Brain microvascular endothelial cell (primary cell): ENCODE results near the gene EHBP1.

Experiments used
- DNase-seq: peaks from one replicate; pipeline ENCODE4 v3.0.0-alpha.2; 2020
- H3K27ac ChIP-seq: fragments of 250-450 bp; sonication (Bioruptor Pico); 2 replicates; pipeline ENCODE4 v1.5.1; 2020; ENCODE audit warnings: mild to moderate bottlenecking, moderate library complexity
- H3K27me3 ChIP-seq: fragments of 250-450 bp; sonication (Bioruptor Pico); replicated peaks from 2 replicates; pipeline ENCODE4 v1.5.1; 2020; ENCODE audit warnings: mild to moderate bottlenecking
- H3K36me3 ChIP-seq: fragments of 250-450 bp; sonication (Bioruptor Pico); replicated peaks from 2 replicates; pipeline ENCODE4 v1.5.1; 2020; ENCODE audit warnings: mild to moderate bottlenecking
- H3K4me3 ChIP-seq: 2 replicates; pipeline ENCODE4 v1.5.1; 2011; ENCODE audit warnings: low read depth, mild to moderate bottlenecking, control low read depth, low read length, moderate library complexity
- CTCF ChIP-seq: IDR thresholded peaks from 2 replicates; pipeline ENCODE4 v1.5.1; 2011; ENCODE audit warnings: low read depth, mild to moderate bottlenecking, moderate library complexity, low read length, control low read depth, inconsistent platforms; ENCODE audit errors: missing control alignments
- in situ Hi-C: cut with HindIII; loops from 2 replicates; pipeline ENCODE4 v1.10.0; 2017; ENCODE audit warnings: low sequenced_read_pairs, low pct_ligation_motif_present

The EHBP1 gene

DNA sequence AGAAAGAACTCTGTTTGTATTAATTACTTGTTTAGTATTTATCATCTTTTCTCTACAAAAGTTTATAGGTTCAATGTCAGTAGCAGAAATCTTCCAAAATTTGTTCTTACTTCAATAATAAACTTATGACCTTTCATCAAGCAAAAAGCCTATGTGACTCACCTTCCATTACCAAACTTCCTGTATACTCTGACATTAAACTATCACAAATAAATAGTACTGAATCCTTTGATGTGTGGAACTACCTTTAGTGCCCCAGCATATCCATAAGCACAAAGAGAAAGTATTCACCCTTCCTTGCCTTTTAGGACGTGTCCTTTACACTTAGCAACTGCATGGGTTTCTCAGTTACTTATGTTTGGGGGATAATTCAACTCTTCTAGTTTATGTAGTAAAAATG, 166.0 kb downstream of the EHBP1 start:
- no peak for DNase-seq

DNA sequence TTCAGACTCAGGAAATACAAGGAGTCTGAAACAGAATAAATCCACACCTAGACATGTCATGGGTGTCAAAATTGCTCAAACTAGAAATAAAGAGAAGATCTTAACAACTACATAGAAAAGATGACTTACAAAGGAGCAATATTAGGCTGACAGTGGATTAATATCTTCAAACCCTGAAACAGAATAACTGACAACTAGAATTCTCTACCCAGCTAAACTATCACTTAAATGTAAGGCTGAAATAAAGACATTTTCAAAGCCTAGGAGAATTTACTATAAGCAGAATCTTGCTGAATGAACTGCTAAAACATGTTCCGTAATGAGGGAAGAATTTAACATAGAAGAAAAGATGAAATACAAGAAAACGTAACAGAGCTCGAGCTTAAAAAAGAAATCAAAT, 168.1 kb downstream of the EHBP1 start:
- in situ Hi-C loops: no loop called here
- Histone ChIP-seq H3K27ac (no peak overlapping the region), H3K4me3 (no peak overlapping the region), H3K36me3 (no peaks in the 10 kb centered on the region), H3K27me3 (no peaks in the 10 kb centered on the region)
- DNase-seq: no peak
- no peak for TF ChIP-seq CTCF

More for the DNA sequence above, 166.0 kb downstream of the EHBP1 start:
- in situ Hi-C loops: no loop called here
- no peaks in the 10 kb centered on the region for H3K36me3 ChIP-seq
- no peak overlapping the region for H3K27ac ChIP-seq
- H3K4me3 ChIP-seq: no peak overlapping the region
- no peaks in the 10 kb centered on the region for H3K27me3 ChIP-seq
- no peak for TF ChIP-seq CTCF

DNA sequence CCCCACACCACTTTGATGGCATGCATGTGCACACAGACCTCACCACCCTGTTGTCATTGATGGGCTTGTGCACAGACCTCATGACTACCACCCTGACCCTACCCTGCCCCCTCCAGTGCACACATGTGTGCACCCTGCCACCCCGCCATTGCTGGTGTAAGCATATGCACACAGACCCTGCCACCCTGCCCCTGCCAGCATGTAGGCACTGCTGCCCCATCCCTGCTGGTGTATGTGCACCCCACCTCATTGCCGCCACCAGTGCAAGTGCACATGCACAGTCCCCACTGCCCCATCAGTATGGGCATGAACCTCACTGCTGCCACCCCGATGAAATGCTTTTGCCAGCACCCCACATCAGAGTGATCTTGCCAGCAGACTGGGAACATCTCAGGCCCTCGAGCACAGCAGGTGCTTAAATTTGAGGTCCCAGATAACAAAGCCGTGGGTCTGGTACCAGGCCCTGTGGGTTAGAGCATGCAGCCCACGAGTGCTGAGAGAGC, 169.4 kb downstream of the EHBP1 start:
- no peak overlapping the region for H3K27ac ChIP-seq

GRCh38 chr2:62881162-62881795, 175.8 kb downstream of the EHBP1 start:
- Histone ChIP-seq H3K27me3 (no peaks in the 10 kb centered on the region), H3K27ac (no peak overlapping the region), H3K36me3 (no peaks in the 10 kb centered on the region), H3K4me3 (no peak overlapping the region)
- DNase-seq: no peak
- in situ Hi-C loops: no loop called here
- no peak for TF ChIP-seq CTCF

More for the DNA sequence above, 169.4 kb downstream of the EHBP1 start:
- no peak for TF ChIP-seq CTCF
- Histone ChIP-seq H3K36me3 (no peaks in the 10 kb centered on the region), H3K27me3 (no peaks in the 10 kb centered on the region), H3K4me3 (no peak overlapping the region)
- DNase-seq: no peak
- in situ Hi-C loops: no loop called here

DNA sequence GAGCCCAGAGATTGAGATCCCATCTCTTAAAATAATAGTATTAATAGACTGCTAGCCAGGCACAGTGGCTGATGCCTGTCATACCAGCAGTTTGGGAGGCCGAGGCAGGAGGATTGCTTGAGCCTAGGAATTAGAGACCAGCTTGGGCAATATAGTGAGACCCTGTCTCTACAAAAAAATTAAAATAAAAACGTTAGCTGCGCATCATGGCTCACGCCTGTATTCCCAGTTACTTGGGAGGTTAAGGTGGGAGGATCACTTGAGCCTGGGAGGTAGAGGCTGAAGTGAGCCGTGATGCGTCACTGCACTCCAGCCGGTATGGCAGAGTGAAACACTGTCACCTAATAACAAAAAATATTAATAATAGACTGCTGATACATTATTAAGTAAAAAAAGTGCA, 178.1 kb downstream of the EHBP1 start:
- in situ Hi-C loops: no loop called here

More for the DNA sequence above, 178.1 kb downstream of the EHBP1 start:
- no peak for DNase-seq
- H3K27ac ChIP-seq: no peak overlapping the region
- no peak for TF ChIP-seq CTCF
- H3K27me3 ChIP-seq: no peaks in the 10 kb centered on the region
- no peak overlapping the region for H3K4me3 ChIP-seq
- no peaks in the 10 kb centered on the region for H3K36me3 ChIP-seq
